GM10847 (cell line): ENCODE results near the gene ZER1.

Source experiments
- POLR2A ChIP-seq: IDR thresholded peaks from 2 replicates; pipeline ENCODE4 v1.6.1; 2011; ENCODE audit not compliant: insufficient read length; ENCODE audit errors: extremely low read depth

Gene ZER1

GRCh38 chr9:128727640-128728248 lies 44.0 kb downstream of the ZER1 start:
- TF ChIP-seq POLR2A: no peak

GRCh38 chr9:128724744-128725211 lies 46.9 kb downstream of the ZER1 start:
- TF ChIP-seq POLR2A: no peak

- TF ChIP-seq POLR2A: peak; percentile 98
These were observed 47.6 kb downstream of the ZER1 start, which contains the start of gene ZDHHC12 for GRCh38 chr9:128723866-128724743. Gene ZDHHC12, minus strand, starts transcription at chr9:128724127. Its CDS starts 34 bp downstream, at chr9:128724093.

- TF ChIP-seq POLR2A: no peak
These were observed 48.3 kb downstream of the ZER1 start for GRCh38 chr9:128723352-128723865.

GRCh38 chr9:128722380-128723351 lies 49.1 kb downstream of the ZER1 start:
- no peak for TF ChIP-seq POLR2A

- no peak for TF ChIP-seq POLR2A
These were observed 50.2 kb downstream of the ZER1 start for GRCh38 chr9:128721487-128722010.

- no peak for TF ChIP-seq POLR2A
These were observed 50.8 kb downstream of the ZER1 start for GRCh38 chr9:128720841-128721486.

- TF ChIP-seq POLR2A: no peak
These were observed 51.7 kb downstream of the ZER1 start for GRCh38 chr9:128719919-128720605.

- no peak for TF ChIP-seq POLR2A
These were observed 53.3 kb downstream of the ZER1 start for GRCh38 chr9:128718475-128718874.

- no peak for TF ChIP-seq POLR2A
These were observed 53.7 kb downstream of the ZER1 start for GRCh38 chr9:128718047-128718446.

GRCh38 chr9:128716581-128717254 lies 55.0 kb downstream of the ZER1 start:
- TF ChIP-seq POLR2A: no peak

GRCh38 chr9:128715436-128715750 lies 56.3 kb downstream of the ZER1 start:
- TF ChIP-seq POLR2A: no peak
